SK-N-SH (cell line): ENCODE results near the gene LPIN1. TPM values are rescaled to one million over a fixed set of nuclear protein-coding genes. Genes with fewer than 3 reads are reported as not detected.

Experiments used
- CTCF ChIA-PET: fragments of 300-600, 350-600 bp; formaldehyde crosslinking; extraction: SDS; loops from one replicate; lab custom pipeline; 2021; lab: Yijun Ruan, JAX
- POLR2A ChIA-PET: fragments of 350-600 bp; sonication (Branson Sonifier 250); formaldehyde crosslinking; extraction: SDS; loops from one replicate; lab custom pipeline; 2020; ENCODE audit warnings: antibody characterized with exemption, inconsistent platforms; lab: Yijun Ruan, JAX
- DNase-seq: peaks from one replicate; pipeline ENCODE4 v3.0.0; 2012
- H2AFZ ChIP-seq: fragments of 200-600 bp; sonication (generic); 2 replicates; pipeline ENCODE4 v1.8.1; 2016; ENCODE audit warnings: antibody characterized with exemption, mild to moderate bottlenecking, low read depth
- H3F3A ChIP-seq: fragments of 200-600 bp; sonication (generic); replicated peaks from 2 replicates; pipeline ENCODE3; 2016; ENCODE audit warnings: antibody characterized with exemption, mild to moderate bottlenecking; ENCODE audit not compliant: insufficient read depth
- H3K27ac ChIP-seq, 2 experiments: fragments of 200-500 bp in 1 of 2; fragments of 200-600 bp in 1 of 2; sonication (Bioruptor generic) in 1 of 2; sonication (generic), shearing (Covaris generic) in 1 of 2; 2 replicates each; pipeline versions ENCODE4 v1.5.1 to v1.6.1; 2014 to 2016; ENCODE audit warnings: low read depth in 2 of 2, inconsistent platforms in 1 of 2, low read length in 1 of 2, mild to moderate bottlenecking in 1 of 2, mixed read lengths in 1 of 2
- H3K27me3 ChIP-seq: fragments of 200-600 bp; sonication (generic), shearing (Covaris generic); 2 replicates; pipeline ENCODE4 v1.6.1; 2016; ENCODE audit warnings: mixed run types; ENCODE audit not compliant: insufficient read depth
- H3K36me3 ChIP-seq, 2 experiments: fragments of 200-500 bp in 1 of 2; fragments of 200-600 bp in 1 of 2; sonication (Bioruptor generic) in 1 of 2; sonication (generic) in 1 of 2; replicated peaks in 1 of 2; 2 replicates each; pipeline versions ENCODE3 to v1.5.1; 2014 to 2016; ENCODE audit warnings: low read length in 1 of 2, mild to moderate bottlenecking in 1 of 2; ENCODE audit not compliant: insufficient read depth in 2 of 2, control insufficient read depth in 1 of 2
- H3K4me1 ChIP-seq, 2 experiments: fragments of 200-500 bp in 1 of 2; fragments of 200-600 bp in 1 of 2; sonication (Bioruptor generic) in 1 of 2; sonication (generic), shearing (Covaris generic) in 1 of 2; 2 replicates each; pipeline versions ENCODE4 v1.5.1 to v1.6.1; 2014 to 2016; ENCODE audit warnings: low read depth in 1 of 2, low read length in 1 of 2, mixed run types in 1 of 2; ENCODE audit not compliant: insufficient read depth in 2 of 2, control insufficient read depth in 1 of 2
- H3K4me2 ChIP-seq: fragments of 200-600 bp; sonication (generic), shearing (Covaris generic); 2 replicates; pipeline ENCODE4 v1.6.1; 2017; ENCODE audit warnings: mixed run types
- H3K4me3 ChIP-seq, 2 experiments: fragments of 200-500 bp in 1 of 2; fragments of 200-600 bp in 1 of 2; sonication (Bioruptor generic) in 1 of 2; sonication (generic), shearing (Covaris generic) in 1 of 2; 2 replicates each; pipeline versions ENCODE4 v1.5.1 to v1.8.1; 2014 to 2016; ENCODE audit warnings: low read depth in 2 of 2, inconsistent platforms in 1 of 2, low read length in 1 of 2, mild to moderate bottlenecking in 1 of 2, mixed read lengths in 1 of 2, moderate library complexity in 1 of 2
- H3K79me2 ChIP-seq: fragments of 200-600 bp; sonication (generic); 2 replicates; pipeline ENCODE4 v1.8.1; 2017; ENCODE audit warnings: mild to moderate bottlenecking; ENCODE audit not compliant: insufficient read depth
- H3K9ac ChIP-seq: fragments of 200-600 bp; sonication (generic); 2 replicates; pipeline ENCODE4 v1.6.1; 2017; ENCODE audit warnings: mixed run types
- H3K9me2 ChIP-seq: fragments of 200-600 bp; sonication (generic); 2 replicates; pipeline ENCODE4 v1.6.1; 2017; ENCODE audit warnings: mixed run types
- H3K9me3 ChIP-seq: fragments of 200-600 bp; sonication (generic); 2 replicates; pipeline ENCODE4 v1.6.1; 2017; ENCODE audit warnings: mixed run types, mild to moderate bottlenecking, moderate library complexity
- H4K20me1 ChIP-seq: fragments of 200-600 bp; sonication (generic); 2 replicates; pipeline ENCODE4 v1.6.1; 2017; ENCODE audit warnings: mild to moderate bottlenecking, mixed run types; ENCODE audit not compliant: insufficient read depth
- CHD2 ChIP-seq: fragments of 150-350 bp; IDR thresholded peaks from 2 replicates; pipeline ENCODE4 v1.6.1; 2018; ENCODE audit warnings: low read length; ENCODE audit not compliant: partially characterized antibody
- ELF1 ChIP-seq: IDR thresholded peaks from 2 replicates; pipeline ENCODE4 v1.4.0; 2012
- FOSL2 ChIP-seq: IDR thresholded peaks from 2 replicates; pipeline ENCODE4 v1.4.0; 2012; ENCODE audit warnings: low read depth, mild to moderate bottlenecking, moderate library complexity, borderline replicate concordance
- FOXJ3 ChIP-seq: sonication (generic); formaldehyde crosslinking; IDR thresholded peaks from 2 replicates; pipeline ENCODE4 v1.5.1; 2020; ENCODE audit warnings: mild to moderate bottlenecking, missing genetic modification reagents
- FOXM1 ChIP-seq: IDR thresholded peaks from 2 replicates; pipeline ENCODE4 v1.4.0; 2012; ENCODE audit warnings: low read depth, mild to moderate bottlenecking
- NFIC ChIP-seq: IDR thresholded peaks from 2 replicates; pipeline ENCODE4 v1.4.0; 2012; ENCODE audit warnings: borderline replicate concordance
- POLR2AphosphoS5 ChIP-seq: IDR thresholded peaks from 2 replicates; pipeline ENCODE4 v1.6.1; 2012; ENCODE audit warnings: low read depth, low read length
- RFX5 ChIP-seq: IDR thresholded peaks from 2 replicates; pipeline ENCODE4 v1.6.1; 2012; ENCODE audit warnings: mild to moderate bottlenecking, improper control_type of control experiment, low read length
- RXRA ChIP-seq: IDR thresholded peaks from 2 replicates; pipeline ENCODE4 v1.4.0; 2012; ENCODE audit warnings: low read depth, mild to moderate bottlenecking, borderline replicate concordance
- SIN3A ChIP-seq: IDR thresholded peaks from 2 replicates; pipeline ENCODE4 v1.6.1; 2012; ENCODE audit warnings: low read depth, mild to moderate bottlenecking, low read length, moderate library complexity, borderline replicate concordance
- TCF12 ChIP-seq: IDR thresholded peaks from 2 replicates; pipeline ENCODE4 v1.4.0; 2012
- USF1 ChIP-seq: IDR thresholded peaks from 2 replicates; pipeline ENCODE4 v1.4.0; 2012; ENCODE audit warnings: low read depth, borderline replicate concordance
- YY1 ChIP-seq: IDR thresholded peaks from 2 replicates; pipeline ENCODE4 v1.4.0; 2012; ENCODE audit warnings: low read depth, mild to moderate bottlenecking
- WGBS: methylation state at CpG from one replicate; pipeline ENCODE4 v1.1.6; 2017; ENCODE audit warnings: low lambda C conversion rate; 5-methylcytosine and 5-hydroxymethylcytosine counted together
- polyA plus RNA-seq, 3 experiments: library from polyadenylated mRNA; depleted of rRNA; stranded (reverse); fragments of >200 nt; gene quantifications; 2 replicates each; pipeline ENCODE4 v1.2.3, GENCODE V29; 2012
- TF ChIP-seq, protein P1 (sequence below): fragments of 150-350 bp; IDR thresholded peaks from 2 replicates; pipeline ENCODE4 v1.6.1; 2017; ENCODE audit warnings: antibody characterized with exemption, low read length, low read depth, borderline replicate concordance
- TF ChIP-seq, protein P2 (sequence below): IDR thresholded peaks from 2 replicates; pipeline ENCODE4; 2012
- TF ChIP-seq, protein P3 (sequence below): fragments of 150-350 bp; IDR thresholded peaks from 2 replicates; pipeline ENCODE4 v1.6.1; 2016; ENCODE audit warnings: mild to moderate bottlenecking, low read depth, low read length
- TF ChIP-seq, protein P4 (sequence below): fragments of 200-600 bp; sonication (generic); IDR thresholded peaks from 2 replicates; pipeline ENCODE4 v1.6.1; 2017; ENCODE audit warnings: antibody characterized with exemption, mild to moderate bottlenecking, moderate library complexity
- TF ChIP-seq, protein P5 (sequence below): IDR thresholded peaks from 2 replicates; pipeline ENCODE4 v1.4.0; 2012; ENCODE audit warnings: low read depth

LPIN1 gene
- polyA plus RNA-seq, 1 of the 3 experiments (the other 2 are of a cell fraction) = 22.1 TPM

DNA sequence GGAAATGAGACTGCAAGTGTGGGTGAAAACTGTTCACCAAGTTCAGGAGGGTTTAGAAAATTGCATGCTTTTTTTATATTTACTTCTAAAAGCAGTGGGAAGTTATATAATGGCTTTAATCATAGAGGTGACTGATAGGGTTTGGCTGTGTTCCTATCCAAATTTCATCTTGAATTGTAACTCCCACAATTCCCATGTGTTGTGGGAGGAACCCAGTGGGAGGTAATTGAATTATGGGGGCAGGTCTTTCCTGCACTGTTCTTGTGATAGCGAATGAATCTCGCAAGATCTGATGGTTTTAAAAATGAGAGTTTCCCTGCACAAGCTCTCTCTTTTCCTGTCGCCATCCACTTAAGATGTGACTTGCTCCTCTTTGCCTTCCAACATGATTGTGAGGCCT, 40.7 kb upstream of the LPIN1 start:
- no peaks in the 10 kb centered on the region for H3K79me2 ChIP-seq
- H3K4me3 ChIP-seq = no peak overlapping the region
- DNase-seq = no peak
- TF ChIP-seq FOXJ3 (CRISPR knock-in tag) (no peak), RFX5 (no peak), YY1 (no peak), FOXM1 (no peak), USF1 (no peak), POLR2AphosphoS5 (no peak), NFIC (no peak), SIN3A (no peak), TCF12 (no peak)
- TF ChIP-seq, protein P1, sequence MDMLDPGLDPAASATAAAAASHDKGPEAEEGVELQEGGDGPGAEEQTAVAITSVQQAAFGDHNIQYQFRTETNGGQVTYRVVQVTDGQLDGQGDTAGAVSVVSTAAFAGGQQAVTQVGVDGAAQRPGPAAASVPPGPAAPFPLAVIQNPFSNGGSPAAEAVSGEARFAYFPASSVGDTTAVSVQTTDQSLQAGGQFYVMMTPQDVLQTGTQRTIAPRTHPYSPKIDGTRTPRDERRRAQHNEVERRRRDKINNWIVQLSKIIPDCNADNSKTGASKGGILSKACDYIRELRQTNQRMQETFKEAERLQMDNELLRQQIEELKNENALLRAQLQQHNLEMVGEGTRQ = no peak
- TF ChIP-seq, protein P2, sequence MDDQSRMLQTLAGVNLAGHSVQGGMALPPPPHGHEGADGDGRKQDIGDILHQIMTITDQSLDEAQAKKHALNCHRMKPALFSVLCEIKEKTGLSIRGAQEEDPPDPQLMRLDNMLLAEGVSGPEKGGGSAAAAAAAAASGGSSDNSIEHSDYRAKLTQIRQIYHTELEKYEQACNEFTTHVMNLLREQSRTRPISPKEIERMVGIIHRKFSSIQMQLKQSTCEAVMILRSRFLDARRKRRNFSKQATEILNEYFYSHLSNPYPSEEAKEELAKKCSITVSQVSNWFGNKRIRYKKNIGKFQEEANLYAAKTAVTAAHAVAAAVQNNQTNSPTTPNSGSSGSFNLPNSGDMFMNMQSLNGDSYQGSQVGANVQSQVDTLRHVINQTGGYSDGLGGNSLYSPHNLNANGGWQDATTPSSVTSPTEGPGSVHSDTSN = no peak
- TF ChIP-seq, protein P3, sequence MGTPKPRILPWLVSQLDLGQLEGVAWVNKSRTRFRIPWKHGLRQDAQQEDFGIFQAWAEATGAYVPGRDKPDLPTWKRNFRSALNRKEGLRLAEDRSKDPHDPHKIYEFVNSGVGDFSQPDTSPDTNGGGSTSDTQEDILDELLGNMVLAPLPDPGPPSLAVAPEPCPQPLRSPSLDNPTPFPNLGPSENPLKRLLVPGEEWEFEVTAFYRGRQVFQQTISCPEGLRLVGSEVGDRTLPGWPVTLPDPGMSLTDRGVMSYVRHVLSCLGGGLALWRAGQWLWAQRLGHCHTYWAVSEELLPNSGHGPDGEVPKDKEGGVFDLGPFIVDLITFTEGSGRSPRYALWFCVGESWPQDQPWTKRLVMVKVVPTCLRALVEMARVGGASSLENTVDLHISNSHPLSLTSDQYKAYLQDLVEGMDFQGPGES = no peak
- TF ChIP-seq, all 33 proteins: peak for 0
- Histone ChIP-seq H3K27ac (no peak overlapping the region), H3K9me3 (no peaks in the 10 kb centered on the region), H2AFZ (no peak overlapping the region), H3K27me3 (no peaks in the 10 kb centered on the region), H3F3A (peaks cover 4% of the 10 kb centered on the region), H3K4me1 (peaks cover 6 to 10% of the 10 kb centered on the region in 2 experiments; a peak in 3 of 4 replicates), H3K4me2 (no peak overlapping the region), H3K9me2 (no peaks in the 10 kb centered on the region), H3K9ac (no peak overlapping the region), H3K36me3 (no peaks in the 10 kb centered on the region), H4K20me1 (no peaks in the 10 kb centered on the region)
- CTCF ChIA-PET = interaction anchor here (1.0 to 31.9 kb wide), 8 partner anchors 13 to 79 kb away, joined by 3 to 873 read pairs (median 10); partner anchors contain the start of gene LPIN1
- WGBS = 87% methylated on average over 3 of the region's 3 CpGs
- POLR2A ChIA-PET = interaction anchor here (1.0 kb wide), 1 partner anchor 14 kb away, joined by 3 read pairs; no protein-coding TSS in a partner anchor

- no peak overlapping the region for H3K4me3 ChIP-seq
- H3K79me2 ChIP-seq = no peaks in the 10 kb centered on the region
- no peak overlapping the region for H3K9ac ChIP-seq
- TF ChIP-seq RFX5 (no peak), ELF1 (no peak), RXRA (no peak), TCF12 (no peak), FOSL2 (no peak), FOXM1 (no peak), CHD2 (no peak)
- TF ChIP-seq, protein P4, sequence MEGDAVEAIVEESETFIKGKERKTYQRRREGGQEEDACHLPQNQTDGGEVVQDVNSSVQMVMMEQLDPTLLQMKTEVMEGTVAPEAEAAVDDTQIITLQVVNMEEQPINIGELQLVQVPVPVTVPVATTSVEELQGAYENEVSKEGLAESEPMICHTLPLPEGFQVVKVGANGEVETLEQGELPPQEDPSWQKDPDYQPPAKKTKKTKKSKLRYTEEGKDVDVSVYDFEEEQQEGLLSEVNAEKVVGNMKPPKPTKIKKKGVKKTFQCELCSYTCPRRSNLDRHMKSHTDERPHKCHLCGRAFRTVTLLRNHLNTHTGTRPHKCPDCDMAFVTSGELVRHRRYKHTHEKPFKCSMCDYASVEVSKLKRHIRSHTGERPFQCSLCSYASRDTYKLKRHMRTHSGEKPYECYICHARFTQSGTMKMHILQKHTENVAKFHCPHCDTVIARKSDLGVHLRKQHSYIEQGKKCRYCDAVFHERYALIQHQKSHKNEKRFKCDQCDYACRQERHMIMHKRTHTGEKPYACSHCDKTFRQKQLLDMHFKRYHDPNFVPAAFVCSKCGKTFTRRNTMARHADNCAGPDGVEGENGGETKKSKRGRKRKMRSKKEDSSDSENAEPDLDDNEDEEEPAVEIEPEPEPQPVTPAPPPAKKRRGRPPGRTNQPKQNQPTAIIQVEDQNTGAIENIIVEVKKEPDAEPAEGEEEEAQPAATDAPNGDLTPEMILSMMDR = no peak
- TF ChIP-seq, protein P5, sequence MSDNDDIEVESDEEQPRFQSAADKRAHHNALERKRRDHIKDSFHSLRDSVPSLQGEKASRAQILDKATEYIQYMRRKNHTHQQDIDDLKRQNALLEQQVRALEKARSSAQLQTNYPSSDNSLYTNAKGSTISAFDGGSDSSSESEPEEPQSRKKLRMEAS = no peak
- no peaks in the 10 kb centered on the region for H3K9me2 ChIP-seq
- H3K27me3 ChIP-seq = no peaks in the 10 kb centered on the region
- H3K4me1 ChIP-seq = peaks cover 3 to 14% of the 10 kb centered on the region in 2 experiments; a peak in 3 of 4 replicates
- POLR2A ChIA-PET = interaction anchor here (1.3 kb wide), 1 partner anchor 11 kb away, joined by 7 read pairs; no protein-coding TSS in a partner anchor
- no peak overlapping the region for H3K27ac ChIP-seq
- CTCF ChIA-PET = interaction anchor here (1.4 to 3.7 kb wide), 7 partner anchors 9 to 77 kb away, joined by 3 to 21 read pairs (median 10); no protein-coding TSS in a partner anchor
- H3K36me3 ChIP-seq = no peaks in the 10 kb centered on the region
- H3K9me3 ChIP-seq = no peaks in the 10 kb centered on the region
- WGBS = 71% methylated on average over 3 of the region's 3 CpGs
- no peak overlapping the region for H3K4me2 ChIP-seq
- H2AFZ ChIP-seq = no peak overlapping the region
- DNase-seq = no peak
- peaks cover 5% of the 10 kb centered on the region for H3F3A ChIP-seq
- H4K20me1 ChIP-seq = no peaks in the 10 kb centered on the region
These were observed 38.3 kb upstream of the LPIN1 start for GRCh38 chr2:11708106-11708505.
